GM19025 (cell line): ENCODE measurements around the gene POU3F2.
A peak's percentile ranks its signal among the peaks of the same experiment; 100 is the strongest.

ENCODE experiments used
- ATAC-seq: cut with Tn5 transposase; IDR thresholded peaks from one replicate; pipeline ENCODE4 v1.9.1; 2021; ENCODE audit warnings: mild to moderate bottlenecking, low read depth, moderate library complexity; ENCODE audit not compliant: unreplicated experiment

Gene POU3F2

DNA sequence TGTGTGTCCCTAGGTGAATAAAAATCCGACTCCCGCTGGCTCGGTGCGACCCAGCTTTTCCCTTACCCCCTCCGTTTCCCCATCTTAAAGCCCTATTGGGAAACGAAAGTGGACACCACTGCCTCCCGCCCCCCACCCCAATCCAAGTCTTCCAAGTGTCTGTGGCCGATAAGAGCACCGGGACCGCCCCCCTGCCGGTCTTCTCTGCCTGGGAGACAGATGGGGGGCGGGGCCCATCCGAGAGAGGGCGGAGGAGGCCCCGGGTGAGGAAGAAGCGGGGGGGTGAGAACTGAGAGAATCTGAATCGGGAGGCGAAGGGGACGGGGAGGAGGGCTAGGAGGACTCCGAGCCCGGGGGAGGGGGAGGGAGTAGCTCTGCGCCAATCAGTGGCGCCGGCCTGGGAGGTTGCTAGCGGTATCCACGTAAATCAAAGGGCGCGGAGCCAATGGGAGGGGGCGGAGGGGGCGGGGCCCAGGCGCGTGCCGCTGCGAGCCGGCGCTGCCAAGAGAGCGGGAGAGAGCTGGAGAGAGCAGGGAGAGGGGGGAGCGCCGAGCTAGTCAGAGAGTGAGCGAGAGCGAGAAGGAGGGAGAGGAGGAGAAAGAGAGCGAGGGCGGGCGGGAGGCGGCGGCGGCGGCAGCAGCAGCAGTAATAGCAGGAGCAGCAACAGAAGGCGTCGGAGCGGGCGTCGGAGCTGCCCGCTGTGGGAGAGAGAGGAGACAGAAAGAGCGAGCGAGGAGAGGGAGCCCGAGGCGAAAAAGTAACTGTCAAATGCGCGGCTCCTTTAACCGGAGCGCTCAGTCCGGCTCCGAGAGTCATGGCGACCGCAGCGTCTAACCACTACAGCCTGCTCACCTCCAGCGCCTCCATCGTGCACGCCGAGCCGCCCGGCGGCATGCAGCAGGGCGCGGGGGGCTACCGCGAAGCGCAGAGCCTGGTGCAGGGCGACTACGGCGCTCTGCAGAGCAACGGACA lies at the start of gene POU3F2:
Gene POU3F2 (plus strand): TSS at position 515 of the 972 bp plus-strand sequence. CDS start 300 bp downstream, at position 815.
- peak; percentile 74 for ATAC-seq

DNA sequence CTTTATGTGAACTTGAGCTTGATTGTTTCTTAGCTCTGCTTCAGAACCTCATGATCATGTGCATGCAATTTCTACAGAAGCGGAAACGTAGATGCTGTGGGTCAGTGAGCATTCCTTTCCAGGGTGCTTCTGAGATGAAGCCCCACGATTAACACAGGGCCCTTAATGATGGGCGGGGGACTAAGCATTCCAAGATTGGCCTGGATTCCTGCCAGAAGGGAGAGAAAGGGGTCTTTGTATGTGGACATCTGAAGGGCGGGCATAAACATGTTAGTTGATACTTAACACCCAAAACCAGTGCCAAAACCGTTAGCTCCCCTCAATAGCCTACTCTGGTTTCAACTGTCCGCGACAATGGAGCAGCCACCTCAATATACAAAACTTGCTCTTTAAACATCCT lies 46.9 kb upstream of the POU3F2 start:
- no peak for ATAC-seq

DNA sequence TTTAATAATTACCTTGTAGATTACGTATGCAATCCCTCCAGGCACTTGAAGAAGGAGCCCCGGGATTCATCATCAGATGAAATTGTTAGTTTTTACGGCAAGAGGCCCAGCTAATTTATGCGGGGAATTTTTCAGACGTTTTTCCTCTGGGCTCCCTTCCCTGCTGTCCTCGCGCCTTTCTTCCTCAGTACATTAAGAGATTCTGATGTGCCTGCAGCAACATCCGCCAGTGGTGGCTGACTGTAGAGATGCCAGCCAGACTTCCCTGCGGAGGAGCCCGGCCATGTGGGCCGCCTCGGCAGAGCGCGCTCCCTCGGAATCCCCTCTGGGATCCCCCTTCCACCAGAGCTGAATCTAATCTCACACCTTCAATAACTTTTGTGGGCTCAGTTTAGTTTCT lies 46.4 kb upstream of the POU3F2 start:
- ATAC-seq: no peak

DNA sequence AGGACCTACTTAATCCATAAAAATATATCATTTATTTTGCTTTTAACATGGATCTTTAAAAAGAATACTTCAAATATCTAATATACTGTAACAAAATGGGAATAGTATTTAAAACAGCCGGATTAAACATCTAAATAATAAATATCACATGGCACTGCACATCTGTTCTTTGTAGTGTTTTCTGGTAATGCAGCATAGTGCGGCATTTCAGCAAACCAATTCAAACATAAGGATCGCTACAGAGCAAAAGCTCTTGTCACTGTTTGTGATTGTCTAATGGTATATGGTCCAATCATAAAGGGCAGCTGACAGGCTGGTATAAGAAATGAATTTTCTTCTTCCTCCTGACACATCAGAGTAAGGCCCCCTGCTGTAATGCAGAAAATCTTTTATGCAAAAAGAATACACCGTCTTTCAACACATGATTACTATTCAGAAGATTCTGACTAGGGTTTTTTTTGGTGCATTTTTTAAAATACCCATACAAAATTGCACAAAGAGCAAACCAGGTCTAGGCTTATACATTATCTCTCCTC lies 40.0 kb upstream of the POU3F2 start:
- ATAC-seq: no peak

DNA sequence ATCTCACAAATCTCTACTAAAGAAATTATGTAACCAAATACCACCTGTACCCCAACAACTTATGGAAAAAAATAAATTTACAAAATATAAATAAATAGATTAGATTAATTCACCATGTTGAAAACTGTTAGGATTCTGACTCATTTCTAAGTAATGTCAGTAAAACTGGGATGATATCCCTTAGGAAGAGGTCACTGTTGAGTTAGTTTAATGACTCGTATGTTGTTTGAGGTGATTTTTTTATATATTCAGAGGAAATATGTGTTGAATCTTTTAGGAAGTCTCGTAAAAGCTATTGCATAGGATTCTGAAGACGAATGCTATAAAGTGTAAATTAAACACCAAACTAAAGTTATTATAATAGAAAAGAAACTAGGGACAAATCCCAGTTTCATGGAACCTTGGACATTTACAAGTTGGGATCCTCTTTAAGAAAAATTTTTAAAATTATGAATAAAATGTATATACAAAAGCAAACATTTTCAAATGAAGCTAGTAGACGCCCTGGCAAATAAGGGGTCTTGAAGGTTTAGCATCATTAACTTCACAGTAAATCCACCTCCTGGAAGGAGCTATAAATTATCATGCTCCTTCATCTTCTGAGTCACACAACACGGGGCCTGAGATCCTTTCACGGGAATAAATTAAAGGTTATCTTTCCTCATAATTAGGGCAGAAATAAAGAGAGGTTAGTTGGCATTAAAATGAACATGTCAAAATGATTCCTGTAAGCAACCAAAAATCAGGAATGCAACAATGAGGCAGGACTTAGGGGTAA lies 37.0 kb upstream of the POU3F2 start:
- no peak for ATAC-seq

DNA sequence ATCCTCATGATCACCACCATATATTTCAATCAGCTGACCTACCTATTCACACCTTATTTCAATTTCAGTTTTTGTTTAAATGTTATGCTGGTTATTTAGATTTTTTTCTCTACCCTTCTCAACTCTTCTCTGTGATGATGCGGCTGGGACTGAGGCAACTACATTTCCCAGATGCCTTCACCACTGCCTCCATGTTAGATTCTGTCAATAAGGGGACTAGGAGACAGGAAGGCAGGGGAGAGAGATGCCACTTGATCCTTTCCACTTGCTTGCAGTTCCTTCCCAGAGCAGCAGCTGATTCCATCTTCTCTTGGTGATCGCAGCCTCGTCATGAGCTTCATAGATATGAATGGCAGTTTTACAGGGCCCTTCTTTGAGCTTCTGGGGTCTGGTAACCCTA lies 33.5 kb upstream of the POU3F2 start:
- no peak for ATAC-seq

DNA sequence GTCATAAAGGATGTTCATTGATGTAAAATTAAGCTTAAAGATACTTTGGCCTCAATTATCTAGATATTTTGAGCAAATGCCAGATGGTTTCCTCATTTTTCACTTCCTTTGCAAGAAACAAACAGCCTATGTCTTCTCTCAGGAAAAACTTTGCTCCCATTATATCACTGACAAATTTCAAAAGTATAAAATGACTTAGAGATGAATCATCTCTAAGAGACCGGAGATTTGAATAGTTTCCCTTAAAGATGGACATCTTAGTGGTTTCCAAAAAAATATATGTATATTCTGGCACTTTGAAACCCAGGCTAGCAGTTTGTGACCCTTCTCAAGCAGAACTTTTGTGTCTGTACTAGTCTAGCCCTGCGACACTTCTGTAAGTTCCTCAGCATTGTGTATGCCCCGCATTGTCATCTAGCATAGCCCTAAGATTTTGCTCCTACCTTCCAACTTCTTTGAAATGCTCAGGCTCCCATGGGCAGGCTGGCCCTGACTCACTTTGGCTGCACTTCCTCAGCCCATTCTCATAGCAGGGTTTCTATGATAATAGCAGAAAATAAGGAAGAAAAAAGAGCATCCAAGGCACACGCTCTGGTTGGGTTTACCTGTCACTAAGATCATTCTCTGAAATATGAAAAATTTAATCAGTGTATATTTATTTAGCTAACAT lies 25.7 kb upstream of the POU3F2 start:
- ATAC-seq: no peak

DNA sequence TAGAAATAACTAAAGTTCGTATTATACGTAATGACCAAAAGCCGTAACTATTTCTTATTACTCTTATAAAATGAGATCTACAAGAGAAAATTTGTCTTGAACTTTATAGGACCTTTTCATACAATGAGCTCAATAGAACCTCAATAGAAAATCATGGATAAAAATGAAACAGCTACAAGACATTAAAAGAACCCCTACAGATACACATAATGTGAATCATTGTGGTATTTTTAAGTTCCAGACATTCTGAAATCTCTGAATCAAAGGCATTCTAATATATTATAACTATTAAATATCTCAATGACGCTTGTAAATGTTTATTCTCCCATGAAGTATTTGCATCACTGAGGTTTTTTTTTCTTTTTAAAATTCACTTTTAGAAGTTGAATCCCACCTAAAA lies 22.2 kb upstream of the POU3F2 start:
- ATAC-seq: no peak

DNA sequence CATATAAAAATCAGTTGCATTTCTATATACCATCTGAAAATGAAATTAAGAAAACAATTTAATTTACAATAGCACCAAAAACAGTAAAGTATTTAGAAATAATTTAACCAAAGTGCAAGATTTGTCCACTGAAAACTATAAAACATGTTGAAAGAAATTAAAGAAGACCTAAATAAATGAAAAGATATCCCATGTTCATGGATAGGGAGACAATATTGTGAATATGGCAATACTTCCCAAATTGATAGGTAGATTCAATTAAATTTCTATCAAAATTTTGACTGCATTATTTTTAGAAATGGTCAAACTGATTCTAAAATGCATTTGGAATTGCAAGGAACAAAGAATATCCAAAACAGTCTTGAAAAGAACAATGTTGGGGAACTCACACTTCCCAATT lies 17.6 kb upstream of the POU3F2 start:
- ATAC-seq: no peak

DNA sequence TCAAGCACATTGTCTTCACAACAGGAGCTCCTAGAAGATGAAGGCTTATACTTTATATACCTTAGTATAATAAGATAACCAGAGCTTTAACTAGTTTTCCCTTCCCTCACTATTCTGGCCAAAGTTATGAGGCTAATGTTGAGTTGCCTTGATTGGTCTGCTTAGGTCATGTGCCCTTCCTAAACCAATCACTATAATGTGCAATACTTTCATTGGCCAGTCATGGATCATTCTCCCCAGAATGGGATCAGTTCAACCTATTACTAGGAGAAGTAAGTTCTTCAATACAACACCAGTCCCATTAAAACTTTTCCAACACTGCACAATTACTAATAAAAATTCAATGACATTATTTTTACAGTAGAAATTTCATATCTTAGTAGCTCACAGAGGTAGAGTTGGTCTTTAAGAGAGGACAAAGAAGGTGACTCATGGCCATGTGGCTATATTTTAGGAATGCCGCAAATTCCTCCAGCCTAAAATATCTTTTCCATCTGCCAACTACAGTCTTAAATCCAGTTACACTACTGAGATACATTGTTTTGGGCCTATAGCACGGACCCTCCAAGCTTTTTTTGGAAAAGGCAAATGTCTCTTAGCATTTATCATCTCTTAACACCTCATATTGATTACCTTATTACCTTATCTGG lies 12.5 kb upstream of the POU3F2 start:
- ATAC-seq: no peak

DNA sequence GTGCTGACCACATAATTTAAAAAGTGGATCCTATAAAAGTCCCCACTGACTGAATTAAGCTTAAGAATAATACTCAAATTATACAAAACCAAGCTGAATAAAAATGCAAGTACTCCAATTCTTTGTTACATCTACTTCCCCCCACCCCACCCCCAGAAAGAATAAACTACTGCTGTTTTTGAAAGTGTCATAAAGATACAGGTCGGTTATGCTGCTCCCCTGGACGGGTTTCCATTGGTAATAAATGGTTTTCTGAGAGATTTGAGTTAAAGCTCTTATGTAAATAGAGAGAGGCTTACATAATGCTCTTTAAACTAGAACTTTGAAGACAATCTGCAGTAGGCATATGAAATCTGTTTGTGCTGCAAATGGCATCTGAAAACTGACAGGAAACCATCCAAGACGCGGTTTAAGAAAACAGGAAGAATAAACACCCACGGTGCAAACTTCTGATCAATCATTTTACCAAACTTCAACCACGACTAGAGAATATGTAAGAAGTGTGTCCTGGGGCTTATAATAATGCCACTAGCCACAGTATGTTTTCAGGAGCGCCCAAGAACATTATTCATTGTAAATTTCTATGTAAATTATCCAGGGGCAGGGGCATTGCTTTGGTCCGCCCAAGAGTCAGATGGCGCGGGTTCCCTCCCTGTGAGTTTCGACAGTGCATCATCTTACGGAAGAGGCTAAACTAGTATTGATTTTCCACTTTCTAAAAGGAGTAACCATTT lies 10.8 kb upstream of the POU3F2 start:
- no peak for ATAC-seq

DNA sequence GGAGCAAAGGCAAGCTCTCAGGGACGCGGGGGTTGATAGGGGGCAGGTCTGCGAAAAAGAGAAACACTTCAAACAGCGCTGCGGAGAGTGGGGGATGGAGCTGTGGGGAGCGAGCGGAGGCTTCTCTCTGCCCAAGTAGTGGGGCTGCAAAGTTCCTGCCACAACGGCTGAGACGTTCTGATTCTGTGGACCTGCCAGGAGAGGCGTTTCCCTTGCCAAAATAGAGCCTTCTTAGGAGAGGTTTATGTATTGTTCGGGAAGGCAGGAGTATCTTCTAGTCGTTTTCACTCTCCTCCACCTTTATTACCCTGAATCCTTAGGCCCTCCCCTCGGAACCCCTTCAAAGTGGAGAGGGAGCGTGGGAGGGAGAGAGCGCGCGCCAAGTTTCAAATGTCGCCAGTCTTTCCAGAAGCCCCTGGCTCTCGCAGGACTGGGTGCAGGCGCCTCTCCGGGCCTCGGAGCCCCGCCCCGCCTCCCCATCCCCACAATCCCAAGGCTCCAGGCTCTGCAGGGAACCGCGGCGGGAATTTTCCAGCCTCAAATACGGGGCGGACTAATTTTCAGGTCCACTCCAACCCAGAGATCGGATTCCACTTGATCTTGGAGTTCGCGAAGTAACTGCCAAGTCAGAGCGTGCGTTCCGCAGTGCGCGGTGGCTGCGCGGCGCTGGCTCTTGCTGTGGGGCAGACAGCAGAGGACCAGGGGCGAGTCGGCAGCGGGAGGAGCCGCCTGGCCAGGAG lies 10.0 kb upstream of the POU3F2 start:
- ATAC-seq: no peak

DNA sequence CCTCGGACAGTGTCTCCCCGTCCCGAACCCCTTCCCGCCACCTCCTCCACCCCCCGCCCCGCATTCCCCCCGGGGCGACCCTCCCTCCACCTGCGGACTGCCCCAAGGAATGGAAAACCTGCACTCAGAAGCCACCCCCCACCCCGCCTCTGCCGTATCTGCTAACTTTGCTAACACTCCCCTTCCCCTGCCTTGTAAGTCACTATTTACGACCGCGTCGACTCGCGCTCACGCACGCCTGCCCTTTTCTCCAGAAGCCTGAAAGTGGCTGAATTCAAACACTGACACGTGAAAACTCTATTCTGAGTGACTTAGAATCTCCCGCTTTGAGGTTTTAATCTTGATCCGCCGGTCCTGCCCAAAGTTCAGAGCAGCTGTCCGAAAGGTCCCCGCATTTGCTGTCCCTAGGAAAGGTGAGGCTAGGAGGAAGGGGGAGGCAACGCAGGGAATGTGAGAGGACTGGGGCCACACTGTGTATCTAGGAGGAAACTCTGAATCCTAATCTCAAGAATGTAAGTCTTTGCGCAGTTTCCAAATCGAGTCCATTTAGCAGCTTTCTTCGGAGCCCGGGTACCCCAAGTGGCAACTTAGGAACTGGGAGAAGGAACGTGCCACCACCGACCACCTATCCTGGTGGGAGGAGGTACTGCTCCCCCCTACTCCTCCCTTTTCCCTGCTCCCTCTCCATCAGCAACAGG lies 9.3 kb upstream of the POU3F2 start:
- ATAC-seq: no peak

DNA sequence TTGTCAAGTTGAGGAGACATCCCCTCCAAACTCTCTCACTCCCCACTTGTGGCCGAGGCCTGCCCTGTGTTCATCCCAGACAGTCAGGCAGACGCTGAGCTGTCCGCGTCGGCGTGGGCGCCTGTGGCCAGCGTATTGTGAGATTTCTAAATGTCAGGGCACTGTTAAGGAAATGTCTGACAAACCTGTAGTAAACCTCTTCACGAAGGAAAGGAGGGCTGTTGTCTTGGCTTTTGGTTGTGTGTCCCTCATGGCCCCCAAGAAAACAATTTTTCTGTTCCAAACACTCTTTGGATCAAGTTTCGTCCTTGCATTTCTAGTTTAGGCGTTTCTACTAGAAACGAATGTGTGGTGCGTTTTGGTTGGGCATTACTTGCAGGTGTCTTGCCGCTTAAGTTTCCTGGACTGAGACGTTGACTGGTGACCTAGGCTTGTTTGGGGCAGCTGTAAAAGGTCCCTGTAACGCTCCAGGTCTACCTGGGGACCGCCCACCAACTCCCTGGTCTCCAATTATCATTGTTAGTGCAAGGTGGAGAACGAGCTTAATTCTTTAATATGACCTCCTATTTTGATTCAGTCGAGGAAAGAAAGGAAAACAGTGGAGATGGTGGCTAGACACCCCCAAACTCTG lies 8.7 kb upstream of the POU3F2 start:
- no peak for ATAC-seq

DNA sequence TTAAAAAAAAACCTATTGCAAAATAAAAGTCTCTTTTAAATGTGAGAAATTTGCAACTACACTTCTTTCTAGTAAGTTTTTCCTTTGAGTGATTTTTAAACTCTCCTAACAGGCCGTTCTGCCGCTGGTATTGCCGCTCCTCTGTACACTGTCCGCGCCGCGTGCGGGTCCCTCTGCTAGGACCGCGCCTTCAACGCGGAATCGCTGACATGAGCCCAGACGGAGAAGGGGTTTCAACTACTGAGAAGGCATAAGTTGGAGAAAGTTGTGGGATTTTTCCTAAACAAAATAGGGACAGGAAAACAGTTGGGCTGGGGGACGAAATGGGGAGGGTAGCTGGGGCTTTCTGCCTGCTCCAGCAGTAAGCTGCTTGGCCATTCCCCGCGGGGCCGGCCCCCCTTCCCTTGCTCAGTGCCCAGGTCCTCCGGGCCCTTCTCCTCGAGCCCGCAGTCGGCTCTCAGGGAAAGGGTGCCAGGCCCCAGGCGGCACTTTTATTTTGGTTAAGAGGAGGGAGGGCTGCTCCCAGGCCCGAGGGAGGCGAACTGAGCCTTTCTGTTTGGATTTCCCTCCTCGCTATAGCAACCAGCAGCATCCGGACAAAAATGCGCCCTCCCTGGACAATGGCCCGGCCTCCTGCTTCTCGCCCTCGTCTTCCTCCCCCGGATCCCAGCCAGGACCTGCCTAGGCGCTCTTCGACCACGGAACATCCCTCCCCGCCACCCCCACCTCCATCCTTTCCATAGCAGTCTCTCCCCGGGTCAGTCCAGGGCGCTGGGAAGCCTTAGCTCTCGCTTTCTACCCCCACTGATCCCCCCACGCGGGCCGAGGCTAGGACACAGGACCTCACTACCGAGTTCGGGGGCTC lies 6.8 kb upstream of the POU3F2 start:
- ATAC-seq: no peak

DNA sequence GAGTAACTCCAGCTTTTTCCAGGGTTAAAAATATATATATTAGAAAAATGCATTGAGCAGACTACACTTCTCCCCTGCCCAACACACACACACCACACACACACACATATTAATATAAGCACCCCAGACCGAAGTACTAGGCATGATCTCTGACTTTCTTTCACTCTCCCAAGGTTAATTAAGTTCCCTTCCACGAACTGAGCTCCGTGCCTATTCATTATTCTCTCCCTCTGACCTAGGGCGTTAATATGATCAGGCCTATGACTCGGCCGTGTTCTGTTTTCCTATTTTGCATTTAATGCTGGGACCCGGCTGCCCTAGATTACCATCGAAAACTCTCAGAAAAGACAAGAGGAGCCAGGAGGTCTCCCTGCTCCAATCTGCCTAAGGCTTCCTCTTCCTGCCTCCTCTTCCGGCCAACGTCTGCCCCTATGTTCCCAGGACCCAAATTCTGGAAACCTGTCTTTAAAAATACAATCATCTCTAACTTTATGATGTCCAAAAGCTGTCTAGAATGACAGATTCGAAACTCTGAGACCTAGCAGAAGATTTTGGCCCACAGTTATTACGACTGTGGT lies 6.1 kb upstream of the POU3F2 start:
- no peak for ATAC-seq
